SU-DHL-6 (cell line): ENCODE results near the gene NCOA3.

Source experiments
- H2AFZ ChIP-seq: fragments of 200-600 bp; sonication (generic); 2 replicates; pipeline ENCODE4 v1.6.1; 2014; ENCODE audit warnings: low read depth, mild to moderate bottlenecking, moderate library complexity, mixed read lengths, antibody characterized with exemption, low read length; ENCODE audit not compliant: severe bottlenecking
- H3F3A ChIP-seq: fragments of 200-600 bp; shearing (Covaris generic); 2 replicates; pipeline ENCODE4 v1.6.0; 2016; ENCODE audit warnings: antibody characterized with exemption, mild to moderate bottlenecking; ENCODE audit not compliant: insufficient read depth
- H3K27ac ChIP-seq: fragments of 200-600 bp; sonication (generic); 2 replicates; pipeline ENCODE4 v1.5.1; 2016; ENCODE audit warnings: low read depth, mild to moderate bottlenecking, low read length, moderate library complexity, mixed read lengths
- H3K27me3 ChIP-seq: fragments of 200-600 bp; sonication (generic), shearing (Covaris generic); 2 replicates; pipeline ENCODE4 v1.6.0; 2014; ENCODE audit warnings: mild to moderate bottlenecking, low read length
- H3K36me3 ChIP-seq: fragments of 200-600 bp; sonication (generic); 2 replicates; pipeline ENCODE4 v1.6.1; 2014; ENCODE audit warnings: mild to moderate bottlenecking, low read length, mixed read lengths
- H3K4me2 ChIP-seq: fragments of 300-600, 200-600 bp; shearing (Covaris generic), sonication (generic); 2 replicates; pipeline ENCODE4 v1.6.0; 2014; ENCODE audit warnings: low read length, low read depth, mild to moderate bottlenecking; ENCODE audit not compliant: poor library complexity, severe bottlenecking
- H3K4me3 ChIP-seq: fragments of 200-600 bp; sonication (generic); 2 replicates; pipeline ENCODE4 v1.5.1; 2014; ENCODE audit warnings: antibody characterized with exemption, low read length, mild to moderate bottlenecking, mixed read lengths; ENCODE audit not compliant: insufficient read depth, poor library complexity, severe bottlenecking
- H3K79me2 ChIP-seq: fragments of 200-600 bp; sonication (generic); 2 replicates; pipeline ENCODE4 v1.6.1; 2014; ENCODE audit warnings: mild to moderate bottlenecking, low read length, moderate library complexity; ENCODE audit not compliant: insufficient read depth
- H3K9ac ChIP-seq: fragments of 200-600 bp; sonication (generic); 2 replicates; pipeline ENCODE4 v1.7.0; 2014; ENCODE audit warnings: mild to moderate bottlenecking, low read length
- H3K9me2 ChIP-seq: fragments of 200-600 bp; sonication (generic); replicated peaks from 2 replicates; pipeline ENCODE4 v1.6.1; 2014; ENCODE audit warnings: low read length; ENCODE audit not compliant: insufficient read depth
- H3K9me3 ChIP-seq: fragments of 200-600 bp; sonication (generic); 2 replicates; pipeline ENCODE4 v1.6.1; 2014; ENCODE audit warnings: low read length, mixed read lengths; ENCODE audit not compliant: insufficient read depth
- H4K20me1 ChIP-seq: fragments of 200-600 bp; sonication (generic); 2 replicates; pipeline ENCODE4 v1.6.1; 2014; ENCODE audit warnings: low read depth, mild to moderate bottlenecking, antibody characterized with exemption, low read length, moderate library complexity, mixed read lengths
- EZH2phosphoT487 ChIP-seq: fragments of 200-600 bp; sonication (generic), shearing (Covaris generic); conservative IDR thresholded peaks from 2 replicates; pipeline ENCODE4 v1.6.1; 2018; ENCODE audit warnings: mild to moderate bottlenecking, antibody characterized with exemption, low read length, moderate library complexity, mixed read lengths
- TF ChIP-seq, protein P1 (sequence below): fragments of 200-600 bp; sonication (generic); IDR thresholded peaks from one replicate; pipeline ENCODE4 v1.5.1; 2017; ENCODE audit warnings: antibody characterized with exemption, mild to moderate bottlenecking, low read length, moderate library complexity; ENCODE audit not compliant: insufficient read depth, poor library complexity, severe bottlenecking

Gene NCOA3

DNA sequence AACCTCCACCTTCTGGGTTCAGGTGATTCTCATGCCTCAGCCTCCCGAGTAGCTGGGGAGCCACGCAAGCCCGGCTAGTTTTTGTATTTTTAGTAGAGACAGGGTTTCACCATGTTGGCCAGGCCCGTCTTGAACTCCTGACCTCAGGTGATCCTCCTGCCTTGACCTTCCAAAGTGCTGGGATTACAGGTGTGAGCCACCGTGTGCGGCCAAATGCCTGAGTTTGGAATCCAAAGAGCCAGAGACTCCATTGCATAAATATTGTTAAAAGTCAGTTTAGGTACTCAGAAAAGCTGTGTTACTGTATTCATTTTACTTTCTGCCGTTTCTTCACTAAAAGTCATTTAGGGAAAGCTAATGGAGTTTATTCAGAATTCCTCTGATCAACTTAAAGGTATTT lies 146.3 kb downstream of the NCOA3 start:
- peaks cover 23% of the 10 kb centered on the region for H4K20me1 ChIP-seq
- H3K9me2 ChIP-seq, result no peaks in the 10 kb centered on the region
- no peak overlapping the region for H3K27ac ChIP-seq
- no peak overlapping the region for H3K9ac ChIP-seq
- no peaks in the 10 kb centered on the region for H3K9me3 ChIP-seq
- H3K4me3 ChIP-seq, result no peak overlapping the region
- H3K36me3 ChIP-seq, result peaks cover 76% of the 10 kb centered on the region
- TF ChIP-seq, protein P1, sequence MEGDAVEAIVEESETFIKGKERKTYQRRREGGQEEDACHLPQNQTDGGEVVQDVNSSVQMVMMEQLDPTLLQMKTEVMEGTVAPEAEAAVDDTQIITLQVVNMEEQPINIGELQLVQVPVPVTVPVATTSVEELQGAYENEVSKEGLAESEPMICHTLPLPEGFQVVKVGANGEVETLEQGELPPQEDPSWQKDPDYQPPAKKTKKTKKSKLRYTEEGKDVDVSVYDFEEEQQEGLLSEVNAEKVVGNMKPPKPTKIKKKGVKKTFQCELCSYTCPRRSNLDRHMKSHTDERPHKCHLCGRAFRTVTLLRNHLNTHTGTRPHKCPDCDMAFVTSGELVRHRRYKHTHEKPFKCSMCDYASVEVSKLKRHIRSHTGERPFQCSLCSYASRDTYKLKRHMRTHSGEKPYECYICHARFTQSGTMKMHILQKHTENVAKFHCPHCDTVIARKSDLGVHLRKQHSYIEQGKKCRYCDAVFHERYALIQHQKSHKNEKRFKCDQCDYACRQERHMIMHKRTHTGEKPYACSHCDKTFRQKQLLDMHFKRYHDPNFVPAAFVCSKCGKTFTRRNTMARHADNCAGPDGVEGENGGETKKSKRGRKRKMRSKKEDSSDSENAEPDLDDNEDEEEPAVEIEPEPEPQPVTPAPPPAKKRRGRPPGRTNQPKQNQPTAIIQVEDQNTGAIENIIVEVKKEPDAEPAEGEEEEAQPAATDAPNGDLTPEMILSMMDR, result no peak
- peaks cover 32% of the 10 kb centered on the region for H3K79me2 ChIP-seq
- no peak overlapping the region for H2AFZ ChIP-seq
- H3K27me3 ChIP-seq, result no peaks in the 10 kb centered on the region
- peaks cover 56% of the 10 kb centered on the region for H3F3A ChIP-seq
- H3K4me2 ChIP-seq, result no peak overlapping the region

DNA sequence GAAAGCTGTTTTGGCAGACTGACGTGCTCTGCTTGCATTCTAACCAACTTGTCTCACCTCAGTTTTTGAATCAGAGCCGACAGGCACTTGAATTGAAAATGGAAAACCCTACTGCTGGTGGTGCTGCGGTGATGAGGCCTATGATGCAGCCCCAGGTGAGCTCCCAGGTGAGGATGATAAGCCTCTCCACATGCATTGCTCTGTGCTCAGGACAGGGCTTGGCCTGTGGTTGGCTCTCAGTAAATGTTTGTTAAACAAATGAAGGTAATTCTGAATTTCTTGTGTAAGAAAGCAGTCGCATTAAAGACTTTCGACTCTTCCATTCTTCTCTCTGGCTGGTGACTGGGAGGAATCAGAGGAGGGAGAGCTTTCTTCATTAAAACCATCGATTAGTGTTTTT lies 147.3 kb downstream of the NCOA3 start:
- H3K4me3 ChIP-seq, result no peak overlapping the region
- peaks cover 78% of the 10 kb centered on the region for H3K36me3 ChIP-seq
- peaks cover 60% of the 10 kb centered on the region for H3F3A ChIP-seq
- no peak overlapping the region for H3K4me2 ChIP-seq
- H3K9me2 ChIP-seq, result no peaks in the 10 kb centered on the region
- H3K27ac ChIP-seq, result no peak overlapping the region
- no peak overlapping the region for H2AFZ ChIP-seq
- no peaks in the 10 kb centered on the region for H3K27me3 ChIP-seq
- H4K20me1 ChIP-seq, result peaks cover 23% of the 10 kb centered on the region
- no peak overlapping the region for H3K9ac ChIP-seq
- TF ChIP-seq, protein P1, result no peak
- no peak for TF ChIP-seq EZH2phosphoT487
- H3K79me2 ChIP-seq, result peaks cover 24% of the 10 kb centered on the region
- no peaks in the 10 kb centered on the region for H3K9me3 ChIP-seq

DNA sequence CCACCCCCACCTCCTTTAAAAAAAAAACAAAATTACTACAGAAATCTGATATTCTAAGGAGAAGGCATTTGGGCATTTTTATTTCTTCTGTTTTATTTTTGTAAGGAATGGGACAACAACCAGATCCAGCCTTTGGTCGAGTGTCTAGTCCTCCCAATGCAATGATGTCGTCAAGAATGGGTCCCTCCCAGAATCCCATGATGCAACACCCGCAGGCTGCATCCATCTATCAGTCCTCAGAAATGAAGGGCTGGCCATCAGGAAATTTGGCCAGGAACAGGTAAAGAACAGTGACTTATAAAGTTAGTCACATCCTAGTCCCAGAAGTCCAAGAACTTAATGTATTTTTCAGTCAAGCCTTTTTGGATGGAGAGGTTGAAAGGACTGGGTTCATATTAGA lies 150.6 kb downstream of the NCOA3 start:
- no peak overlapping the region for H3K9ac ChIP-seq
- peaks cover 8% of the 10 kb centered on the region; the same call in 1 of the 2 replicates for H3K79me2 ChIP-seq
- H3K36me3 ChIP-seq, result peaks cover 83% of the 10 kb centered on the region
- H3F3A ChIP-seq, result peaks cover 75% of the 10 kb centered on the region
- no peak overlapping the region for H3K27ac ChIP-seq
- no peak overlapping the region for H2AFZ ChIP-seq
- no peak overlapping the region for H3K4me3 ChIP-seq
- no peaks in the 10 kb centered on the region for H3K9me2 ChIP-seq
- H3K4me2 ChIP-seq, result no peak overlapping the region
- H4K20me1 ChIP-seq, result peaks cover 20% of the 10 kb centered on the region
- no peaks in the 10 kb centered on the region for H3K27me3 ChIP-seq
- no peaks in the 10 kb centered on the region for H3K9me3 ChIP-seq
- TF ChIP-seq, protein P1, result no peak
- no peak for TF ChIP-seq EZH2phosphoT487

DNA sequence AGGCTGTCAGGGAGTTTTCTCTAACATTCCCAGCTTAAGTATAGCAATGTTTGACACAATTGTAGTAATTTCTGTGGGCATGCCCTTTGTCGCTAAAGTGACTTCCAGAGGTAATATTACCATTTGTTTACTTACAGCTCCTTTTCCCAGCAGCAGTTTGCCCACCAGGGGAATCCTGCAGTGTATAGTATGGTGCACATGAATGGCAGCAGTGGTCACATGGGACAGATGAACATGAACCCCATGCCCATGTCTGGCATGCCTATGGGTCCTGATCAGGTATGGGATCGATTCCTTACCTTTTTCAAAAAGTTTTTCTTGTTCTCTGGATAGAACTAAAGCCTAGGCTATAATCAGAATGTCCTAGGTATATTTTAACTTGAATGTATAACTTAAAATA lies 151.1 kb downstream of the NCOA3 start:
- H3K4me2 ChIP-seq, result no peak overlapping the region
- no peak overlapping the region for H3K4me3 ChIP-seq
- H3K27ac ChIP-seq, result no peak overlapping the region
- H2AFZ ChIP-seq, result no peak overlapping the region
- H4K20me1 ChIP-seq, result peaks cover 18% of the 10 kb centered on the region
- H3K9ac ChIP-seq, result no peak overlapping the region
- H3K9me2 ChIP-seq, result no peaks in the 10 kb centered on the region
- peaks cover 75% of the 10 kb centered on the region for H3F3A ChIP-seq
- H3K36me3 ChIP-seq, result peaks cover 84% of the 10 kb centered on the region
- TF ChIP-seq EZH2phosphoT487, result no peak
- TF ChIP-seq, protein P1, result no peak
- peaks cover 8% of the 10 kb centered on the region; the same call in 1 of the 2 replicates for H3K79me2 ChIP-seq
- H3K9me3 ChIP-seq, result no peaks in the 10 kb centered on the region
- H3K27me3 ChIP-seq, result no peaks in the 10 kb centered on the region
